ENCODE results near the gene NUSAP1.

DNA sequence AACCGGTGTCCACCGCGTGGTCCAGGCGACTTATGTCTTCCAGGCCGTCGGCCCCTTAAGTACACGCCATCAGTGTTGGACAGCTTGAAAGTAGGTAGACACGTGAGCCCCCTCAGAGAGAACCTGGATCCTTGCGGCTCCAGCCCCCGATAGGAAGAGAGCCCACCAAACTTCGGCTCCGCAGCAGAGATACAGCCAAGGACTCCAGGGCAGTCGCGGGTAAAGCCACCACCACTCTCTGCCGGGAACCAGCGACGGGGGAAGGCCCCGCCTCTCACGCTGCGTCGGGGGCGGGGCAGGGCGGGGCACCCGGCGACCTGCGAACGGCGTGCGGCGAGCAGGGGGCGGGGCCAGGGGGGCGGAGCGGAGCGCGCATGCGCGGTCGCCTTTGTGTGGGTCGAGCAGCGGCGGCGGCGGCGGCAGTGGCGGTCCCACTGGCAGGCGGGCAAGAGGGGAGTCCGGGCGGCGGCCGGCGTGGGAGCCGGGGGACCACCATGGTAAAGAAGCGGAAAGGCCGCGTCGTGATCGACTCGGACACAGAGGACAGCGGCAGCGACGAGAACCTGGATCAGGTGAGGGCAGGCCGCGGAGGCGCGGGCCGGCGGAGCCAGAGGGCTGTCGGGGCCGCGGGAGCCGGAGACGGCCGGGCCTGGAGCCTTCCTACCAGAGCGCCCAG, 84.2 kb downstream of the NUSAP1 start, which contains the start of gene RTF1:
- TF ChIP-seq TAF1 (IDR thresholded peaks at IDR 0.05; ENCODE audit: borderline replicate concordance, low read depth, low read length) (no peak), POLR2A (IDR thresholded peaks at IDR 0.05; ENCODE audit: low read depth, low read length) (peak; percentile 81), POLR2AphosphoS5 (IDR thresholded peaks at IDR 0.05; ENCODE audit: low read depth, low read length) (peak; percentile 77)
